ENCODE data around the gene PDE10A. TPM values are rescaled to one million over a fixed set of nuclear protein-coding genes. Genes with fewer than 3 reads are reported as not detected.

The PDE10A gene
- total RNA-seq, 4 donors from 2014 or later: 0.59 to 3.1 (median 2.0) TPM

GRCh38 chr6:165678429-165678828, 15.4 kb upstream of the PDE10A start:
- Histone ChIP-seq H3K27ac (no peak overlapping the region), H3K9me3 (no peaks in the 10 kb centered on the region), H3K4me3 (no peak overlapping the region), H3K27me3 (peaks cover 17% of the 10 kb centered on the region), H3K4me1 (no peaks in the 10 kb centered on the region), H3K36me3 (no peaks in the 10 kb centered on the region)
- DNase-seq (ENCODE audit: low spot score in 2 of 2): no peak
- no peak for TF ChIP-seq EP300 (IDR thresholded peaks at IDR 0.05)
- TF ChIP-seq POLR2A (IDR thresholded peaks at IDR 0.05): no peak
- TF ChIP-seq CTCF (IDR thresholded peaks at IDR 0.05): no peak
- no peak for TF ChIP-seq POLR2AphosphoS5 (IDR thresholded peaks at IDR 0.05)
- WGBS: 48% methylated on average over 10 of the region's 10 CpGs

- Histone ChIP-seq H3K27me3 (peaks cover 16% of the 10 kb centered on the region), H3K4me3 (no peak overlapping the region), H3K27ac (no peak overlapping the region), H3K4me1 (no peaks in the 10 kb centered on the region), H3K9me3 (no peaks in the 10 kb centered on the region), H3K36me3 (no peaks in the 10 kb centered on the region)
- 90% methylated on average over 6 of the region's 6 CpGs for WGBS
- TF ChIP-seq POLR2A (IDR thresholded peaks at IDR 0.05) (no peak), POLR2AphosphoS5 (IDR thresholded peaks at IDR 0.05) (no peak), CTCF (IDR thresholded peaks at IDR 0.05) (no peak), EP300 (IDR thresholded peaks at IDR 0.05) (no peak)
- DNase-seq (ENCODE audit: low spot score in 2 of 2): no peak
These were observed 14.1 kb upstream of the PDE10A start for GRCh38 chr6:165677091-165677490.

- WGBS: 81% methylated on average over 17 of the region's 18 CpGs
- H3K9me3 ChIP-seq: no peaks in the 10 kb centered on the region
- DNase-seq (ENCODE audit: low spot score in 2 of 2): no peak
- peaks cover 13% of the 10 kb centered on the region for H3K27me3 ChIP-seq
- no peak overlapping the region for H3K27ac ChIP-seq
- no peak for TF ChIP-seq EP300 (IDR thresholded peaks at IDR 0.05)
- no peak for TF ChIP-seq POLR2AphosphoS5 (IDR thresholded peaks at IDR 0.05)
- TF ChIP-seq CTCF (IDR thresholded peaks at IDR 0.05): no peak
- TF ChIP-seq POLR2A (IDR thresholded peaks at IDR 0.05): no peak
- H3K4me1 ChIP-seq: no peaks in the 10 kb centered on the region
- no peak overlapping the region for H3K4me3 ChIP-seq
- no peaks in the 10 kb centered on the region for H3K36me3 ChIP-seq
These were observed 13.5 kb upstream of the PDE10A start for GRCh38 chr6:165676435-165677068.

- no peaks in the 10 kb centered on the region for H3K36me3 ChIP-seq
- H3K9me3 ChIP-seq: no peaks in the 10 kb centered on the region
- peaks cover 16% of the 10 kb centered on the region for H3K27me3 ChIP-seq
- H3K27ac ChIP-seq: no peak overlapping the region
- no peaks in the 10 kb centered on the region for H3K4me1 ChIP-seq
- 72% methylated on average over 1 of the region's 1 CpG for WGBS
- TF ChIP-seq EP300 (IDR thresholded peaks at IDR 0.05) (no peak), POLR2A (IDR thresholded peaks at IDR 0.05) (no peak), POLR2AphosphoS5 (IDR thresholded peaks at IDR 0.05) (no peak), CTCF (IDR thresholded peaks at IDR 0.05) (no peak)
- no peak for DNase-seq (ENCODE audit: low spot score in 2 of 2)
- H3K4me3 ChIP-seq: no peak overlapping the region
These were observed 12.1 kb upstream of the PDE10A start for GRCh38 chr6:165675120-165675519.

GRCh38 chr6:165674155-165675029, 11.4 kb upstream of the PDE10A start:
- no peaks in the 10 kb centered on the region for H3K9me3 ChIP-seq
- no peak overlapping the region for H3K4me3 ChIP-seq
- H3K27ac ChIP-seq: no peak overlapping the region
- no peak for TF ChIP-seq POLR2AphosphoS5 (IDR thresholded peaks at IDR 0.05)
- TF ChIP-seq CTCF (IDR thresholded peaks at IDR 0.05): no peak
- no peak for TF ChIP-seq POLR2A (IDR thresholded peaks at IDR 0.05)
- TF ChIP-seq EP300 (IDR thresholded peaks at IDR 0.05): no peak
- peaks cover 17% of the 10 kb centered on the region for H3K27me3 ChIP-seq
- no peaks in the 10 kb centered on the region for H3K36me3 ChIP-seq
- WGBS: 67% methylated on average over 20 of the region's 20 CpGs
- no peaks in the 10 kb centered on the region for H3K4me1 ChIP-seq
- no peak for DNase-seq (ENCODE audit: low spot score in 2 of 2)

Measured in suprapubic skin (tissue), 4 donors.